ENCODE results near the gene PIGZ.

DNA sequence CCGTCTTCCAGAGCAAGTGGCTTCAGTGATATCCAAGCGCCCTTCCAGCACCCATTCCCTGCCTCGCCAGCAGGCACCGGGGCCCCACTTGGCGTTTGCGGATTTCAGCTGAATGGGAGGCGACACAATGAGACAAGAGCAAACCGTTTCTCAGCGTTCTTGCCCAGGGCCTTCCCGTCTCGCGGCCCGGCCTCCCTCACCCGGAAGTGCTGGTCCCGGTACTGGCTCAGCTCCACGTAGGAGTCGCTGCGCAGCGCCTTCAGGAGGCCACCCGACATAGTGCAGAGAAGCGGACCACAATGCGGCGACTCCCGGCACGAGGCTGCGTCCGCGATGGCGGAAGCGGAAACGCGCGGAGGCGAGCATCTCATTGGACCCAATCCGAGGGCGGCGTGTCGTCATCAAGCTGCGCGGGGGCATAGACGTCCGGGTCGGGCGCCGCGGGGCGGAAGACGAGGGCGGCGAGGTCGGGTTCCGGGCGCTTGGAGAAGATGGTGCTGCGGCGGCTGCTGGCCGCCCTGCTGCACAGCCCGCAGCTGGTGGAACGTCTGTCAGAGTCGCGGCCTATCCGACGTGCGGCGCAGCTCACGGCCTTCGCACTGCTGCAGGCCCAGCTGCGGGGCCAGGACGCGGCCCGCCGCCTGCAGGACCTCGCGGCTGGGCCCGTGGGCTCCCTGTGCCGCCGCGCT, 26.3 kb downstream of the PIGZ start, which contains the start of gene NCBP2:
- peak; percentile 81 for TF ChIP-seq CTCF (conservative IDR thresholded peaks at IDR 0.05; ENCODE audit: low read depth, low read length)
- no peak for TF ChIP-seq EZH2 (IDR thresholded peaks at IDR 0.05; ENCODE audit: borderline replicate concordance, low read depth, low read length, poor library complexity, severe bottlenecking)
